ENCODE results near the gene SLC35A1.

DNA sequence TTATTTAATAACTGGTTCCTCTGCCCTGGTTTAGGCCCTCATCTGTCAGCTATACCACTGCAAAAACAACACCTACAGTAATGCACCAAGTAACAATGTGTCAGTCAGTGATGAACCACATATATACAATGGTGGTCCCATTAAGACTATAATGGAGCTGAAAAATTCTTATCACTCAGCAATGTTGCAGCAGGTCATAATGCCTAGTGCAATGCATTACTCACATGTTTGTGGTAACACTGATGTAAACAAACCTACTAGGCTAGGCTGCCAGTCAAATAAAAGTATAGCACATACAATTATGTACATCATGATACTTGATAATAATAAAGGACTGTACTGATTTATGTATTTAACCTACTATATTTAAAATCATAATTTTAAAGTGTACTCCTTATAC is 85.7 kb downstream of the SLC35A1 start:
- no peak for TF ChIP-seq POLR2AphosphoS5 (IDR thresholded peaks at IDR 0.05; ENCODE audit: borderline replicate concordance, low read depth, low read length)
- TF ChIP-seq EZH2 (IDR thresholded peaks at IDR 0.05): no peak
- TF ChIP-seq FOXP2 (optimal IDR thresholded peaks at IDR 0.05; ENCODE audit: control extremely low read depth, extremely low read length, insufficient read depth): no peak

Measured in SK-N-MC (cell line).